ENCODE measurements around the gene MSI2.

GRCh38 chr17:57687642-57688041, 431.3 kb downstream of the MSI2 start:
- TF ChIP-seq, protein P1, sequence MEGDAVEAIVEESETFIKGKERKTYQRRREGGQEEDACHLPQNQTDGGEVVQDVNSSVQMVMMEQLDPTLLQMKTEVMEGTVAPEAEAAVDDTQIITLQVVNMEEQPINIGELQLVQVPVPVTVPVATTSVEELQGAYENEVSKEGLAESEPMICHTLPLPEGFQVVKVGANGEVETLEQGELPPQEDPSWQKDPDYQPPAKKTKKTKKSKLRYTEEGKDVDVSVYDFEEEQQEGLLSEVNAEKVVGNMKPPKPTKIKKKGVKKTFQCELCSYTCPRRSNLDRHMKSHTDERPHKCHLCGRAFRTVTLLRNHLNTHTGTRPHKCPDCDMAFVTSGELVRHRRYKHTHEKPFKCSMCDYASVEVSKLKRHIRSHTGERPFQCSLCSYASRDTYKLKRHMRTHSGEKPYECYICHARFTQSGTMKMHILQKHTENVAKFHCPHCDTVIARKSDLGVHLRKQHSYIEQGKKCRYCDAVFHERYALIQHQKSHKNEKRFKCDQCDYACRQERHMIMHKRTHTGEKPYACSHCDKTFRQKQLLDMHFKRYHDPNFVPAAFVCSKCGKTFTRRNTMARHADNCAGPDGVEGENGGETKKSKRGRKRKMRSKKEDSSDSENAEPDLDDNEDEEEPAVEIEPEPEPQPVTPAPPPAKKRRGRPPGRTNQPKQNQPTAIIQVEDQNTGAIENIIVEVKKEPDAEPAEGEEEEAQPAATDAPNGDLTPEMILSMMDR (conservative IDR thresholded peaks at IDR 0.05; ENCODE audit: low read length), result no peak
- TF ChIP-seq EZH2phosphoT487 (IDR thresholded peaks at IDR 0.05; ENCODE audit: borderline replicate concordance, low read depth, low read length), result no peak
